ENCODE results near the gene INKA2. TPM values are rescaled to one million over a fixed set of nuclear protein-coding genes. Genes with fewer than 3 reads are reported as not detected.

Gene INKA2
- total RNA-seq, 2 donors from 2014 or later: 1.0 TPM; not detected in 1

DNA sequence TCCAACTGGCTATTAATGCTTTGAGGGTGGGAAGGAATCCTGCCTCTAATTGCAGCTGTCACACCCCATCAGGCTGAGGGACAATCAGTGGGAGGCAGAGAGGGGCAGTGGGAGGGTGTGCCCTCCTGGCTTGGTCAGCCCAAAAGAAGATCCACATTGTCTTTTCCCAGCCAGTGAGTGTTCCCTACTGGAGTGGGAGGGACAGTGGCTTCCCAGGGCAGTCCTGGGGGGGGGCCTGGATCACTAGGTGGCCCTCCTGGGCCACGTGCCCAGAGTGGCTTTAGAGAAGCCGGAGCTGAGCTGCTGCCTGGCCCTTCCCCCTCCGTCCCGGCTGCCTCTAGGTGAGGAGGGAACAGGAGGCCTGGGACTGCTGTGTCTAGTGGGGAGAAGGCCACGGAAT, 14.0 kb downstream of the INKA2 start:
- intact Hi-C loops (cut with DNase I): no loop called here
- WGBS, 2 donors: 29 to 67% methylated on average over 1 to 5 of the region's 5 CpGs

DNA sequence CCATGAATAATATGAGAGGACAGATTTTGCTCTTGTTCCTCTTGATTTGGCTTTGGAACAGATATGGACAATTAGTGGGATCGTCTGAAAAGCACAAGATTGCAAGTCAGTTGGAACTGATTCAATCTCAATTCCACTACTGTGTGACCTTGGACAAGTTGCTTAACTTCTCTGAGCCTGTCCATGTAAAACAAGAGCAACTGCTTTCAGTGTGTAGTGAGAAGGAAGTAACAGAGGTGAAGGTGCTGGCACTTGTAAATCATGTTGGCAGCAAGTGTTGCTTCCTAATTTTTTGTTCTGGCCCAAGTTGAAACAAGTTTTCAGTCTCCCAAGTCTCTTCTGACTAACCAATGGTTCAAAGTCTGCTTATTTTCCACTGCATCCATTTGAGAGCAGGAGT, 15.3 kb downstream of the INKA2 start:
- Histone ChIP-seq H3K27me3 (no peaks in the 10 kb centered on the region), H3K4me3 (no peak overlapping the region), H3K27ac (no peak overlapping the region), H3K4me1 (no peaks in the 10 kb centered on the region), H3K9me3 (no peaks in the 10 kb centered on the region), H3K36me3 (replicated peaks in 1 of 2; ENCODE audit: insufficient read depth in 1 of 2, low read depth in 2 of 2) (no peaks in the 10 kb centered on the region)
- ATAC-seq: no peak
- intact Hi-C loops (cut with DNase I): no loop called here
- TF ChIP-seq, protein P1, sequence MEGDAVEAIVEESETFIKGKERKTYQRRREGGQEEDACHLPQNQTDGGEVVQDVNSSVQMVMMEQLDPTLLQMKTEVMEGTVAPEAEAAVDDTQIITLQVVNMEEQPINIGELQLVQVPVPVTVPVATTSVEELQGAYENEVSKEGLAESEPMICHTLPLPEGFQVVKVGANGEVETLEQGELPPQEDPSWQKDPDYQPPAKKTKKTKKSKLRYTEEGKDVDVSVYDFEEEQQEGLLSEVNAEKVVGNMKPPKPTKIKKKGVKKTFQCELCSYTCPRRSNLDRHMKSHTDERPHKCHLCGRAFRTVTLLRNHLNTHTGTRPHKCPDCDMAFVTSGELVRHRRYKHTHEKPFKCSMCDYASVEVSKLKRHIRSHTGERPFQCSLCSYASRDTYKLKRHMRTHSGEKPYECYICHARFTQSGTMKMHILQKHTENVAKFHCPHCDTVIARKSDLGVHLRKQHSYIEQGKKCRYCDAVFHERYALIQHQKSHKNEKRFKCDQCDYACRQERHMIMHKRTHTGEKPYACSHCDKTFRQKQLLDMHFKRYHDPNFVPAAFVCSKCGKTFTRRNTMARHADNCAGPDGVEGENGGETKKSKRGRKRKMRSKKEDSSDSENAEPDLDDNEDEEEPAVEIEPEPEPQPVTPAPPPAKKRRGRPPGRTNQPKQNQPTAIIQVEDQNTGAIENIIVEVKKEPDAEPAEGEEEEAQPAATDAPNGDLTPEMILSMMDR (IDR thresholded peaks at IDR 0.05): no peak
- TF ChIP-seq POLR2A (IDR thresholded peaks at IDR 0.05): no peak
- no peak for DNase-seq
- 8 to 15% methylated on average over 1 of the region's 1 CpG for WGBS, 2 donors

More for the DNA sequence above, 14.0 kb downstream of the INKA2 start:
- Histone ChIP-seq H3K27ac (no peak overlapping the region), H3K4me1 (no peaks in the 10 kb centered on the region), H3K4me3 (no peak overlapping the region), H3K36me3 (replicated peaks in 1 of 2; ENCODE audit: insufficient read depth in 1 of 2, low read depth in 2 of 2) (no peaks in the 10 kb centered on the region), H3K27me3 (no peaks in the 10 kb centered on the region), H3K9me3 (no peaks in the 10 kb centered on the region)
- ATAC-seq: no peak
- peak in 1 of 4 donors; percentile 27 for DNase-seq
- TF ChIP-seq POLR2A (IDR thresholded peaks at IDR 0.05): no peak
- TF ChIP-seq, protein P1 (IDR thresholded peaks at IDR 0.05): no peak

DNA sequence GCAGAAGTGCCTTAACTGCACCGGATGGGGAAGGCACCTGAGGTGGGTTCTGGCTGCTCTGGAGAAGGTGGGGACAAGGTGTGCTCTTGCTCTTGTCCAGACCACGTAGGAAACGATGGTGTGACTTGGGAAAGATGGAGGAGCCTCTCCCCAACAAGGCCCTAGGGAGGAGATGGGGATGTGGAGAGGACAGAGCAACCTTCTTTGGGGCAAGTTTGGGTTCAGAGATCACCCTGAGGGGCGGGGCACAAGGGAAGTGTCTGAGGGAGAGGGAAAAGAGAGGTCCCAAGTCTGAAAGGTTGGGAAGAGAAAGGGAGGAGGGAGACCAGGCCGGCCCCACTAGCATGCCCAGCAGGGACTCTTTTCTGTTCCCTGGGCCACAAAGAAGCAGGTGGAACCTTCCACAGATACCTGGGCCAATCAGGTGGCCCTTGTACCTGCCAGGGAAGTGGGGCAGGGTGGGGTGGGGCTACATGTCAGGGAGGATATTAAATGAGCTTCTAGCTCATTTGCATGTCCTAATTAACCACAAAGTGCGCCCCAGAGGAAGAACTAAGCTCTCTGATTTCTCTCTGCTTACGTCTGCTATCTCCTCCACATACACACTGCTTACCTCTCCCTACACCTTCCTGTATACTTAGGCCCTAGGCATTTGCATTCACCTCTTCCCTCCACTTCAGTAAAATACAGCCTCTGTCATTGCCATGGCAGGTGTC, 15.9 kb downstream of the INKA2 start:
- DNase-seq (no peak), ATAC-seq (no peak)
- Histone ChIP-seq H3K4me3 (no peak overlapping the region), H3K27me3 (no peaks in the 10 kb centered on the region), H3K9me3 (no peaks in the 10 kb centered on the region), H3K4me1 (no peaks in the 10 kb centered on the region), H3K36me3 (replicated peaks in 1 of 2; ENCODE audit: insufficient read depth in 1 of 2, low read depth in 2 of 2) (no peaks in the 10 kb centered on the region), H3K27ac (no peak overlapping the region)
- intact Hi-C loops (cut with DNase I): no loop called here
- no peak for TF ChIP-seq POLR2A (IDR thresholded peaks at IDR 0.05)
- TF ChIP-seq, protein P1 (IDR thresholded peaks at IDR 0.05): no peak
- WGBS, 2 donors: 59 to 63% methylated on average over 7 of the region's 7 CpGs

DNA sequence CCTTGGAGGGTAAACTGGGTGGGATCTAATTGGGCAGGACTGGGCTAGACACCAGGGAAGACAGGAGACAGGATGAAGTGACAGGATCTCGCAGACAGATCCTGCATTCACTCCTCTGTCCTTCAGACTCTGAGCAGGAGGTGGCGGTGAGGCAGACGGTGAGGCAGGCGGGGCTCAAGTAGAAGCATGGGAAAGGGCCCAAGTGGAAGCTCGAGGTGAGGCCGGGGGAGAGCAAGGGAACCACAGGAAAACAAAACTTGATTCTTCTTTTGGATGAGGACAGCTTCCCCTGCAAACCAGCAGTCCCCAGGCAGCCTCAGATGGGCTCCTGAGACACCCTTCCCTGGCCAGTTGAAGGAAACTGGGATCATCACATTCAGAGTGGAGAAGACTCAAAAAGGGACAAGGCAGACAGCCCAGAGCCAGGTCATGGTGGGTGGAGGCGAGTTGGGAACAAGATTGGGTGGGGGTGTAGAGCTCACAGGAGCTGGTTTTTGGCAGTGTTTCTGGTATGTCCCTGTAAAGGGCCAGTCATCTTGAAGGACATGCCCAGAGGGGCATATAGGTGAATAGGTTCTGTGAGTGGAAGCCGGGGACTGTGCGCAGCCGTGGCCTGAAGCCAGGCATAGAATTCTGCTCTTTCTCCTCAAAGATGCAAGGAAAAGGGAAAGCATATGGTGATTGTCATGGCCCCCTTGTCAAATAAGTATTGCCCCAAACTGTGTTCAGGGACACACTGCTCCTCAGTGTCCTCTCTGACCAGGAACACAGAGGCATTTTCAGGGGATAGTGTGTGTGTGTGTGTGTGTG, 18.0 kb downstream of the INKA2 start:
- intact Hi-C loops (cut with DNase I): no loop called here
- no peak overlapping the region for H3K27ac ChIP-seq
- ATAC-seq (no peak), DNase-seq (no peak)
- no peaks in the 10 kb centered on the region for H3K36me3 ChIP-seq (replicated peaks in 1 of 2; ENCODE audit: insufficient read depth in 1 of 2, low read depth in 2 of 2)
- H3K4me3 ChIP-seq: no peak overlapping the region
- WGBS, 2 donors: 58 to 60% methylated on average over 10 of the region's 10 CpGs
- no peaks in the 10 kb centered on the region for H3K27me3 ChIP-seq
- H3K9me3 ChIP-seq: no peaks in the 10 kb centered on the region
- no peak for TF ChIP-seq POLR2A (IDR thresholded peaks at IDR 0.05)
- TF ChIP-seq, protein P1 (IDR thresholded peaks at IDR 0.05): no peak
- H3K4me1 ChIP-seq: no peaks in the 10 kb centered on the region

Data from body of pancreas (tissue), 4 donors.